ELR (cell line): Measurements from ENCODE around the gene MACO1.
"Not testable (repeated sequence)": the region's sequence is repeated elsewhere in the genome, so short reads cannot be mapped to it uniquely, and the experiment has no call there.

Experiments
- DNase-seq: peaks from one replicate; pipeline ENCODE4 v3.0.0-alpha.2; 2015; ENCODE audit warnings: low read depth

MACO1 gene

DNA sequence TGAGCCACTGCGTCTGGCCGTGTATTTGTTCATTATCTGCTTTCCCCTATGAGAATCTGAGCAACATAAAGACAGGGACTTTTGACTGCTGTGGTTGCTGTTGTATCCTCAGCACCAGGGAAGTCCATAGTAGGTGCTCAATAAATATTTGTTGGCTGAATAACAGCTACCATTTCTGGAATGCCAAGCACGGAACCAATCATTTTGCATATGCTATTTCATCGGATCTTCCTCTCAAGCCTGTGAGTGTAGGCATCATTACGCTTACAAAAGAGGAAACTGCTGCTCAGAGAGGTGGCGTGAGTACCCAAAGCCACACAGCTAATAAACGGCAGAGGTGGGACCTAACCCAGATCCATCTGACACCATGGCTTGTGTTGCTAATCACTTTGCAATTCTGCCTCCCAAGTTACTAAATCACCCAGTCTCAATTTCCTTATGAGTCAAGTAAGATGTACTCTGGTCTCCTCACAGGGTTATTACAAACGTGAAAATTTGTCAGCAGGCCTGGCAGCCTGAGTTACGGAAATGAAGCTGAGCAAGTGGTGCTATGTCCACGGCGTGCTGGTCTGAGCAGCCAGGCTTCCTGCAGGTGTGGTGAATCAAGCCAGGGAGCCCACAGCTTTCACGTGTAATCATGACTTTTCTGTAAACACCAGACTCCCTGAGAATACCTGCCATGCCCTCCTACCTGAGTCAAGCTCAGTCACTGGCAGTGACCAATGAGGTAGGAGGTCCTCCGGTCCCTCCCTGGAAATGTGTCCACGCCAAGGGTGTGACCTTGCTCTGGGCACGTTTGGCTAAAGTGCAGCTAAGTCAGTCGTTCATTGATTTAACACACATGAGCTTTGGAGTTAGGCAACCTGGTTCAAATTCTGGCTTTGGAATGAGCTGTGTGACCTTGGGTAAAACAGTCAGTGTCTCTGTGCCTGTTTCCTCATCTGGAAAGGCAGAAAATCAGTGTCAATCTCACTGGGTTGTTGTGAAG, 5.3 kb upstream of the MACO1 start:
- DNase-seq, result peak; percentile 59

DNA sequence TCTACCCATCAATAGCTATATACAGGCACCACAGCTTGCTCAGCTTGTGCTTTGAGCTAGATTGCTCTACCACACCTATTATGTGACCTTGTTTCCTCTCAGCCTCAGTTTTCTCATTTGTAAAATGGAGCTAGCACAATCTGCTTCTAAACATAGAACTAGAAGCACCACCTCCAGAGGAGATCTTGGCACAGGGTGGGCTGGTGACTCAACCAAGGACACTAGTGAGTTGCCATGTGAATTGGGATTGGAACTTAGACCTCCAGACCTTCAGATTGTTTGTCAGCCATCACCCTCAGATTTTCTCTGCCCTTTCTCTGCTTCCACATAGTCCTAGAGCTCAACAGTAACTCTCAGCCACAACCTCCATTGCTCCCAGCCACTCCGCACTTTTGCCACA, 3.0 kb upstream of the MACO1 start:
- no peak for DNase-seq

DNA sequence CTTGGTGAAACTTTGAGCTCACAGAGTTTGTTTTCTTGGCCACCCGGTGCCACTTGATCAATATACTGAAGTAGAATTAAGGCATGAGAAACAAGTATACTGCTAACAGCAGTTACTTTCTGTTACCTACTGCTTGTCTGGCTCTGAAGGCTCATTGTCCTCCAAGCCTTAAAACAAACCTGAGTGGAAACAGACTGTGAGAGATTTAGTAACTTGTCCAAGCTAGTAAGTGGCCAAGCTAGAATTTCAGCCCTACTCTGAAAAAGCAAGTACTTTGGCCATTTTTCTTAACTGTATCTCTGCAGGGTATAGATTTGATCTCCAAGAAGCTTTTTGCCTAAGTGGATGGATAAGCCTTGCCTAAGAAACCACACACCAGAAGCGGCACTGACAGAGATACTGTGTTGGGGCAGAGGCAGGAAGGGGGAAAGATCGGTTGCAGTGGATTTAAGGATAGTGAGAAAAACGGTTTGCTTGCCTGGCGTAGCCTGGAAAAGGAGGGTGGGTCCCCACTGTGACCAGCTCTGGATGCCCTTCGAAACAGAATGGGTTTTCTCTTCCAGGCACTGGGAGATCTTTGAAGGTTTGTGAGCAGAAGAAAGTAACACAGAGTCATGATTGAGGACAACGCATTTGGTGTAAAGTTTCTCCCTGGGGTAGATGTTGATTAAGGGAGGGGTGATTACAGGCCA, 2.1 kb upstream of the MACO1 start:
- DNase-seq, result no peak

DNA sequence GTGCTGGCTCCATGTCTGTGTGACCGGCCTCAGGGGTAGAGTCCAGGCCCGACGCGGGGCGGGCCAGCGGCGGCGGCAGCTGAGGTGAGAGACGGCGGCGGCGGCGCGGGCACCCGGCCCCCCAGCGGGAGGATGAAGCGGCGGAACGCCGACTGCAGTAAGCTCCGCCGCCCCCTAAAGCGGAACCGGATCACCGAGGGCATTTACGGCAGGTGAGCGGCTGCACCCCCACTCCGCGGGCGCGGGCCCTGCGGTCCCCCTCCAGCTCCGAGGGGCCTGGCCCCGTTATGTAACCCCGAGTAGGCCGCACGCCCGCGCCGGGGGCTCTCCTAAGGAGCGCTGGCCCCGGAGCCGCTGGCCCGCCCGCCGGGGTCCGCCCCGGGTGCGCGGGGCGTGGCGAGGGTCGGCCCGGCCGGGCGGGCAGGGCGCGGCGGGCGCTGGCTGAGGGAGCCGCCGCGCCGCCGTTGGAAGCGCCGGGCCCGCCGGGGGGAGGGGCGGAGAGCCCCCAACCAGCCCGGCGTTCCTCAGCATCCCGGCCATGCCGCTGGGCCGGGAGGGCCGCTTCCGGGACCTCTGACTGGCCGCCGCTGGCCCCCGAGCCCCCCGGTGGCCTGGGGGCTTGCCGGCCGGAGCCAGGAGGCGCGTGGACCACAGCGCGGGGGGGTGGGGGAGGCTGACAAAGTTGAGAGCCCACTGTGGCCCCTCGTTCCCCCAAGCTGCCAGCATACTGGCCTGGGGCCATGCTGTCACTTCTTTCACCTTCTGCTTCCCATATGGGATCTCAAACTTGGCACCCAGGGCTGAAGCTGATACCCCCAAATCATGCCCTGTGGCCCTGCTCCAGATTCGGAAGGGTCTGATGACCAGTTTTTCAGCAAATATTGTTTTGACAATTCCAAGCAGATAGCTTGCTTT, 527 bp downstream of the MACO1 start:
- no peak for DNase-seq

DNA sequence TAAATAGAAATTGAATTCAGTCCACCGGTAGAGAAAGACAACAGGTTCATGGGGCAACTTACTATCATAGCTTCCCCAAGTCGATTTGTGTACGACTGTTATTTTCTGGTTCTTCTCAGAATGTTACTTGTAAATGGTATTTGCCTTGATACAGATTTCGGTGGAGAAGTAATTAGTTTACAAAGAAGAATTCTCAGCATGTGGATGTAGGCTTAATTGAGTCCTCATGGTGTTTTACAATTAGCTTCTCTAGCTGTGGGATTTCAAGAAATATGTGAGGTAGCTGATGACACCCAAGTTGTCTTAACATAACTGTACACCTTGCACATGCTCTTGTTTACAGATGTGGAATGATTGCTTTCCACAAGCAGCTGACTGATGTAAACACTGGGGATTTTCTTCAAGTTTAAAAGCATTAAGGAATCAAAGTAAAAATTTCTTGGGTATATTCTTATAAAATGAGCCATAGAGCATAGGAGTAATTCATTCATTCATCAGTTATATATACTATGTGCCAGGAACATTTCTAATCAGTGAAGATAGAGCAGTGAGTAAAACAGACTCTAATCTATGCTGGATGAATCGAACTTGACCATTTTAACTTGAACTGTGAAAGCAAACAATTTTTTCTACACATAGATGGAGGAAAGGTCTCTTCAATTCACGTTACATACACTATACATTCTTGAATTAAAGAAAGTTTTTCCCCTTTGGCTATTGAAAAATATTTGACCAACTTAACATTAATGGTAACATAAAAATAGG, 1.4 kb downstream of the MACO1 start:
- no peak for DNase-seq

DNA sequence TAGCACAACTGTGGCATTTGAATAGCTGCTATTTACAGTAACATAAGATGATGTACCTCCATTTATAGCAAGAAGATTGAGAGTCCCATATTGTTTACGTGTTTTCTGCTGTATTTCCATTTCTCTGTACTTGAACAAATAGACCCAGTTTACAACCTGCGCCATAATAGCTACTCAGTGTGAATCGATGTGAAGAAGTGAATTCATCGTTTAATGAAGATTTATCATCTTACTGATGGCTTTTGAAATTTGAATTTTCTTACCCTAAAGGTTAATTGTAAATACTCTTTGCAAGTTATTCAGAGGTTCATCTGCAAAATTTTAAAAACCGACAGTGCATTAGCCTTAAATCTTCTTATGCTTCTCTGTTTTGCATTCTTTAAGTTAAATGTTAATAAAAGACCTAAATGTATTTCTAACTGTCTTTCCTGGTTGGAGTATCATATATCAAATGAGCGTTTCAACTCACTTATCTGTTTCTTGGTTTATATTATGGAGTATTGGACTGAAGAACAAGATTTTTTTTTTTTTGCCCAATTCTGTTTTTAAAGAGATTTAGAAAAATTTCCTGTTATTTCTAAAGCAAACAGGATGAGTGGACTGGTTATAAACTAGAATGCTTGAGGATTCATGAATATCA, 2.2 kb downstream of the MACO1 start:
- DNase-seq, result no peak

DNA sequence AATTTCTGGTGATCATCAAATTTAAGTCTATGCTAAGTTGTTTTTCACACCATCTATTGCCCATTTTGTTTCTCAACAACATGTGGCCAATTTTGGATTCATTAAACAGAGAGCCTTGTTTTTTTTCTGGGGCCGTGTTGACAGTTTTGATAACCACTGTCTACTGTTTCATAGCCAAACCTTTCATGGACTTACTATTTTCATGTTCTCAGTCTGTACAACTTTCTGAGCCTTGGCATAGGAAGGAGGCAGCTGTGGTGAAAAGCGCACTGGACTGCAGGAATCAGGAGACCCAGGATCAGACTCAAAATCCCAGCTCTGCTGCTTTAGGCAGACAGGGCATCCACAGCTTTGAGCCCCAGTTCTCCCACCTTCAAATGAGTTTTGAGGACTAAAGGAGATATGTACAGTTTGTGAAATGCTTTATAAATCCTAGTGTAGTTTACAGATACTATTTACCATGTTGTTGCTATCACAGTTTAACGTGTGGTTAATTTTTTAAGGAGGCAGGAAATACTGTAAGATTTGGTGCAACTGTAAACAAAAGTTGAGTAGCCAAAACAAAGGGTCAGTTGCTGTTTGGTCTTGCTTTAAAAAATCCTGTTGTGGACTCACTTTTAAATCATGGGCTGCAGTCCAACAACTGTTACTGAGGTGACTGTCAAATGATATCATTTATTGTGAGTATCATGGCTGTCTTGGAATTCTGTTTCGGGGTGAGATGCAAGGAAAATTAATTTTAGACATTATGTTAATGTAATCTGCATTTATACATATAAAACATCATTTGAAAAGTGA, 2.9 kb downstream of the MACO1 start:
- no peak for DNase-seq

DNA sequence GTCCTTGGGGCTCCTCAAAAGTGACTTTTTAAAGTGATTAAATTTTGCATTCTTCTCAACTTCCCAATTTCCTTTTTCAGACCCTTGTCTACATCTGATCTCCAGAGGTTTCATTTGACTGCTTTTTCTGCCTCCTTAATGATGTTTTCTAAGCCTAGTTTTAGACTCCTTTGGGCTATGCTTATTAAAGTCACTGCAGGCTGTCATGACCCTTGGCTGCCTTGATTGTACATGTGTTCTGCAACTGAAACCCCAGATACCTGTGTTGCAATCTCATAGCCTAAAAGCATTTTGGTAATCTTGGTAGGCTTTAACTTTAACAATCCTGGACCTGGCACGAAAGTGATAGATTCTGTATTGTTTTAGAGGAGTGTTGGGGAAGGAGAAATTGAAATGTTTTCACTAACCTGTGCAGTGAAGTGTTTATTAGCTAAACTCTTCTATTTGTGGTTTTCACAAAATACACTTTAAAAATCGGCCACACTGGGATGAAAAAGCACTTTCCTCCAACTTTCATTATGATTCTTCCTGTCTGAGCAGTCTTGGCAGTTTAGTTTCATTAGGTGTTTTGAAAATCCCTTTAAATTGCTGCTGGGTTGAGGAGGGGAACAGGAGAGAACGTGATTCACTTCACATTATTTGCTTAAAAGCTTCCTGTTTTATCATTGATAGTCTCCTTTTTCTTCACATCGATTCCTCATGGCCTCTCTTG, 4.9 kb downstream of the MACO1 start:
- DNase-seq, result peak; percentile 9

DNA sequence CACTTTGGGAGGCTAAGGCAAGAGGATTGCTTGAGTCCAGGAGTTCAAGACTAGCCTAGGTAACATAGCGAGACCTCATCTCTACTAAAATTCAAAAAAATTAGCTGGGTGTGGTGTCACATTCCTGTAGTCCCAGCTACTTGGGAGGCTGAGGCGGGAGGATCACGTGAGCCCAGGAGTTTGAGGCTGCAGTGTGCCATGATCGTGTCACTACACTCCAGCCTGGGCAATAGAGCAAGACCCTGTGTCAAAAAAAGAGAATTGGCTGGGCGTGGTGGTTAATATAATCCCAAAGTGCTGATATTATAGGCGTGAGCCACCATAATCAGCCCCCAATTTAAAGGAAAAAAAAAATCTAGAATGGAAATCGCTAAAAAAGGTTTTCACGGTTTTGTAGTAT, 7.0 kb downstream of the MACO1 start:
- DNase-seq, result no peak

DNA sequence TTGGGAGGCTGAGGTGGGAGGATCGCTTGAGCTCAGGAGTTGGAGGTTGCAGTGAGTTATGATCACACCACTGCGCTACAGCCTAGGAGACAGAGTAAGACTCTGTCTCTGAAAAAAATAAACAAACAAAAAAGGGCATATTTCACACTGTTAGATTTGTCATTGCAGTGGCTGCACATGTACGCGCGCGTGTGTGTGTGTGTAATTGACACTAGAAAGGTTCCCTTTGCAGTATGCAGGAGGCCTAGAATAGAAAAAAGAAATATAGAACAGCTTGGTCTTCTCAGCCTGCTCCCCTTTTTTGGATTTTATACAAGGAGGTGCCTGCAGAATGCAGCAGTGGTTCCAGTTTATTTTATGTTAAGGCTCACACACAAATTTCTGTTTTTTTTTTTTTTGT, 8.6 kb downstream of the MACO1 start:
- no peak for DNase-seq

DNA sequence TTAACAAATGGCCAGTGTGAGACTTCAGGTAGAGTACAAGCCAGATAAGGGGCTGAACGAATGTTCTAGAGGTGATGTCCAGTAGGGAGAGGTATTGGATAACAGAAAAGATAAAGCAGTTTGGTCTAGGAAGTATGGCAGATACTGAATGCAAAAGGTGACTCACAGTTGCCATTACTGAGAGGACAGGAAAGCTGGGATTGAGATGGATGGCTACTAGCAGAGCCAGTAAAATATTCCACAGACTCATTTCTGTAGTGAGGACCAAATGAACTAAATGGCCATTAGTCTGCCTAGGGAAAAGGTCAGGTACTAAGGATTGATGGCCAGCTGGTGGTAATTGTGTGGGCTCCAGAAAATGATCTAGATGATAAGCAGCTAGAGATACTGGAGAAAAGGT, 11.5 kb downstream of the MACO1 start:
- peak; percentile 54 for DNase-seq

DNA sequence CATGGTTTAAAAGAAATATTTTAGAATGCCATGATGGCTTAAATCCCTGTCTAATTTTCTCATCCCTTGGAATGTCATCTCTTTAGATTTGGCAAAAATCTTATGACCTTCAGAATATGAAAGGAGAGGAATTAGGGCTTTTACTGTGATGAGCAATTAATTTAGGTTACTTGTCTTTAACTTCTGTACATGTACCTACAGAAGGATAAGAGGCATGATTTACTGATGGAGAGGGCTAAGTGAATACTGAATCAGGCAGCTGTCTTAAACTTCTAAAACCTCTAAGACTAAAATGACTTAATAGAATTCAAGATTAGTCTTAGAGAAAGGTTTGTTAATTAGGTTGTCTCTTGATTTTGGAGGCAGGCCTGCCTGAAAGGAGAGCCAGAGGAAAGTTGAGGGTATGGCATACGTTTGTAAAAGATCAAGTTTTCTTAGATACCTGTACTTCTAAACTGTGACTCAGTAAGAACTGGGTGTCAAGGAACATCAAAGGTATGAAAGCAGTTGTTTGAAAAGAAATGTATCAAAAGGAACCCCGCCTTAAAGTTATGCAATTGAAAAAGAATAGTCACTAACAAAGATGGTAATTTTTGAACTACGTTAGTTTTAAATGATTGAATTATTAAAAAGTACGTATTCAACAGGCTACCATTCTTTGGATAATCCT, 12.5 kb downstream of the MACO1 start:
- DNase-seq, result no peak

DNA sequence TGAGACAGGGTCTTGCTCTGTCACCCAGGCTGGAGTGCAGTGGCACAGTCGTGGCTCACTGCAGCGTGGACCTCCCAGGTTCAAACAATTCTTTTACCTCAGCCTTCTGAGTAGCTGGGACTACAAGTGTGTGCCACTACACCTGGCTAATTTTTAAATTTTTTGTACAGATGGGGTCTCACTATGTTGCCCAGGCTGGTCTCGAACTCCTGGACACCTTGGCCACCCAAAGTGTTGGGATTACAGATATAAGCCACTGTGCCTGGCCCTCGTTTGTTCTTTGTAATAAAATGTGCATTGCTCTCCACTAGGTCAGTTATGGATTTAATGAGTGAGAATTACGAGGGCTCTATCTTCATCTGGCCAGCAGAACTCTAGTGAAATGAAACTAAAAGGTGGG, 13.9 kb downstream of the MACO1 start:
- DNase-seq, result not testable (repeated sequence)

DNA sequence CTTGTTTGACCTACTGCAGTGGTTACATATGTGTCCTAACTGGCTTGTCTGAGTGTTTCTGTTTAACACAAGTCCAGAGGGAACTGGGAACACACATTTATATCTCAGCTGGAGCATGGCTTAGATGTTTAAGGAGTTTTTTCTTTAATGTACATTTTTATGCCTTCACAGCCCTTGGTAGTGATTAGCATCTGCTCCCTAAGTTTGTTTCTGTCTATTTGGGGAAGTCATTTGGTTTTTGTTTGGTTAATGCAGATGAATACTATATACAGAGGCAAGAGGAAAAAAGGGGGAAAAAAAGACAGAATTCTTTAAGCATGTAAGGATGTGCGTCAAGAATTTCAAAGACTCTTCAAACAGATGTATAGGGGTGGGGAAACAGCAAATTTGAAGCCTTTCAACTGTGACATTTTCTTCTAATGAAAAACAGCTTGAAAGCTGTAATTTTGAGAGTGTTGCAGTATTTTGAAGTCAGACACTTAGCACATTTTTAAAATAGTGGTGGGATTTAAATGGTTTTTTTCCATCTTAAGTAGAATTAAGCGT, 15.4 kb downstream of the MACO1 start:
- no peak for DNase-seq

DNA sequence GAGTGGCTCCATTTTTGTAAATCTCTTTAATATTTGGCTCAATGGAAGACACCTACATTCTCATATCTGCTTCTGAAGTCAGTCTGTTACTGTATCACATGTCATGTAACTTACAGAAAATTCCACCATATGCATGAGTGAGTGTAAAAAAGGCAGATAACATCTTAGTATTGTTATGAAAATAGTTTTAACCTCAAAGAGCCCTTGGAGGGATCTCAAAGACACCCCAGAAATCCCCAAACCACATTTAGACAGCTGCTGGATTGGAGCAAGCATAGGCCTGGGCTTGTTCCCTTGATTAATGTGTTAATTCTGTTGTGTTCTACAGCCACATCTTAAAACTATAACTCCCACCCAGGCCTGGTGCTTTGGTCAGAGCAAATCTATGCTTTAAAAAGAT, 16.9 kb downstream of the MACO1 start:
- DNase-seq, result no peak

DNA sequence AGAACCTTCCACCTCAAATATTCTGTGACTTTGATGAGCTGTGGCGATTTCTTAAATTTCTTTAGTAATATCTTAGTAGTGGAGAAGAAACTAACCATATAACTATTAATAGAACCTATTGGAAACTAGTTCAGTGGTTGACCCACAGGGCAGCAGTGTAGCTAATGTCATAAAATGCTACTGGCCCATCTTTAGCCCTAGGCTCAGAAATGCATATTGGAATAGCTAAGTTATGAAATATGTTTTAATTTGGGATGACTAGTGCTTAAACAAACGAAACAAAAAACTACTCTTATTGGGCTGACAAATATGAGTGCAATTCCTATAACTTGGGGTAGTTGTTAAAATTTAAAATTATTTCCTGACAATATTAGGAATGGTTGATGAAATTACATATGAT, 20.2 kb downstream of the MACO1 start:
- DNase-seq, result no peak

DNA sequence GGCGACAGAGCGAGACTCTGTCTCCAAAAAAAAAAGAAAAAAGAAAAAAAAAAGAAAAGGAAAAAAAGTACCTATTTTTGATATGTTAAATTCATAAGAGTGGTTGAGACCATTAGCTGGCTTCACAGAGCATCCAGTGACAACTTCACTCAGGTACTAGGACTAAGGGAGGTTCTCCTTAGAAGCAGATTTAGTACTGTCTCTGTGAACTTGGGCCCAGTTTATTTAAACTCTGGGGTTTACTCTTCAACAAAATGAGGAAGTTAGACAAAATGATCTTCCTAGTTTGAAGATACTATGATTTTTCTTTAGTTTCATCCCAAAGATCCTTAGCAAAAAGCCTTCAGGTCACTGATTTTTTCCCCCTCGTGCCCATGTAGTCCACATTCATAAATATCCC, 21.2 kb downstream of the MACO1 start:
- DNase-seq, result no peak

DNA sequence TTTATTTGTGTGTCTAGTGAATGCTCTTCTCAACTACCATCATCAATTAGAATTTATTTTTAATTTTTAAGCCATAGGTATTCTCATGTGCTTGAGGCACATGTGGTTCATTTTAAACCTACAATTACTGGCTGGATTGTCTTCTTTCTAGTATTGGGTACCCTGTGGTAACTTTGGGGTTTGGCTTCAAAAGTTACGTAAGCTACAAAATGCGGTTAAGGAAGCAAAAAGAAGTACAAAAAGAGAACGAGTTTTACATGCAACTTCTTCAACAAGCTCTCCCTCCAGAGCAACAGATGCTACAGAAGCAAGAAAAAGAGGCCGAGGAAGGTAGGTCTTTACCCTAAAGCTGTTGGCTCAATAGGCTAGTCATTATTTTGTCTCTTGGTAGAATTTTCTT, 25.8 kb downstream of the MACO1 start:
- DNase-seq, result no peak
